T follicular helper cell (primary cell): ENCODE results near the gene ZNF862.
"Not testable (repeated sequence)": the region's sequence is repeated elsewhere in the genome, so short reads cannot be mapped to it uniquely, and the experiment has no call there.

Experiments used
- DNase-seq: peaks from one replicate; pipeline ENCODE4 v3.0.0-alpha.2; 2020; ENCODE audit warnings: low read depth

Gene ZNF862

DNA sequence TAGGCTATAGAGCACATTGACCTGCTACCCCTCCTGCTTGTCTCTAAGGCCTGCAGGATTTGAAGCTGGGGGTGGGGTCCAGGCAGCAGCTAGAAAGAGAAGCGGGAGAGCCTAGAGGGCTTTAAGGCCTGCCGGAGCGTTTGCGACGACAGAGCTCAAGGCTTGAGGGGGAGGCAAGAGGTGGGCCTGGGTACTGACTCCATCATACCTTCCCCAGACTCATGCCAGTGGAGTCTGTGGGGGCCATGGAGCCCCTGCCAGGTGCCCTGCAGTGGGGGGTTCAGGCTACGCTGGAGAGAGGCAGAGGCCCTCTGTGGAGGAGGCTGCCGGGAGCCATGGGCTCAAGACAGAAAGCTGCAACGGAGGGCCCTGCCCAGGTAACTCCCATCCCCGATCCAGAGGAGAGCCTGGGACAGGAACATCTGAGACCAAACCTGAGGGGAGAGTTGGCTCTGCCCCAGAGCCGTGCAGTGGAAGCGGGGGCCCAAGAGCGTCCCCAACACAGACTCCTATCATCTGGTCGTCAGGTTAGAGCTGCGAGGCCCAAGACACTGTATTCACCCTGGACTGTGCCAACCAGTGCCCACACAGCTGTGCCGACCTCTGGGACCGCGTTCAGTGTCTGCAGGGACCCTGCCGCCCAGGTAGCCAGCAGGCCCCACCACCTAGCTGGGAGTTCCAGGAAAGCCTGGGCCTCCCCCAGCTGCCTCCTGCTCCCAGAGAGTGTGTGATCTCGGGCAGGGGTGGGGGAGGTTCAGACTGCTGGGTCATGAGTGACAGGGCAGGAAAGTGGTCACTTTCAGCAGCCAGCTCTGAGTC is 13.2 kb upstream of the ZNF862 start:
- no peak for DNase-seq

GRCh38 chr7:149825567-149826343 is 12.4 kb upstream of the ZNF862 start:
- DNase-seq, result no peak

DNA sequence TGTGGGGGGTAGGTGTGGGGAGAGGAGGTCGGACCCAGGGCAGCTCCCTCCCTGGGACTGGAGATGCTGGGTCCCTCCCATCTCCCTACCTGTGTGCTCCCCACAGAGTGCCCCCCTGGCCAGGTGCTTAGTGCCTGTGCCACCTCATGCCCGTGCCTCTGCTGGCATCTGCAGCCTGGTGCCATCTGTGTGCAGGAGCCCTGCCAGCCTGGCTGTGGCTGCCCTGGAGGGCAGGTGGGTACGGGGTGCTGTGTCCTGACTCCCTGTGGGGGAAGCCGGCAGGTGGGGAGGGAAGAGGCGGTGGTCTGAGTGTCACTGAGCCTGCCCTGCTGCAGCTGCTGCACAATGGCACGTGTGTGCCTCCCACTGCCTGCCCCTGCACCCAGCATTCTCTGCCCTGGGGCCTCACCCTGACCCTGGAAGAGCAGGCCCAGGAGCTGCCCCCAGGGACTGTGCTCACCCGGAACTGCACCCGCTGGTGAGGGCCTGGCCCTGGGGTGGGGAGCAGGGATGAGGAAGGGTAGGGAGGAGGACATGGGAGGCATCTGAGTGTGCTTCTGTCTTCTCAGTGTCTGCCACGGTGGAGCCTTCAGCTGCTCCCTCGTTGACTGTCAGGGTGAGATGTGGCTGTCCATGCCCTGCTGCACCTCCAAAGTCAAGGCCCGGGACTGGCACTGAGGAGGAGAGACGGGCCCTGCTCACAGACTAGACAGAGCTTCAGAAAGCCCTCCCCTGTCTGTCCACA is 11.7 kb upstream of the ZNF862 start:
- no peak for DNase-seq

DNA sequence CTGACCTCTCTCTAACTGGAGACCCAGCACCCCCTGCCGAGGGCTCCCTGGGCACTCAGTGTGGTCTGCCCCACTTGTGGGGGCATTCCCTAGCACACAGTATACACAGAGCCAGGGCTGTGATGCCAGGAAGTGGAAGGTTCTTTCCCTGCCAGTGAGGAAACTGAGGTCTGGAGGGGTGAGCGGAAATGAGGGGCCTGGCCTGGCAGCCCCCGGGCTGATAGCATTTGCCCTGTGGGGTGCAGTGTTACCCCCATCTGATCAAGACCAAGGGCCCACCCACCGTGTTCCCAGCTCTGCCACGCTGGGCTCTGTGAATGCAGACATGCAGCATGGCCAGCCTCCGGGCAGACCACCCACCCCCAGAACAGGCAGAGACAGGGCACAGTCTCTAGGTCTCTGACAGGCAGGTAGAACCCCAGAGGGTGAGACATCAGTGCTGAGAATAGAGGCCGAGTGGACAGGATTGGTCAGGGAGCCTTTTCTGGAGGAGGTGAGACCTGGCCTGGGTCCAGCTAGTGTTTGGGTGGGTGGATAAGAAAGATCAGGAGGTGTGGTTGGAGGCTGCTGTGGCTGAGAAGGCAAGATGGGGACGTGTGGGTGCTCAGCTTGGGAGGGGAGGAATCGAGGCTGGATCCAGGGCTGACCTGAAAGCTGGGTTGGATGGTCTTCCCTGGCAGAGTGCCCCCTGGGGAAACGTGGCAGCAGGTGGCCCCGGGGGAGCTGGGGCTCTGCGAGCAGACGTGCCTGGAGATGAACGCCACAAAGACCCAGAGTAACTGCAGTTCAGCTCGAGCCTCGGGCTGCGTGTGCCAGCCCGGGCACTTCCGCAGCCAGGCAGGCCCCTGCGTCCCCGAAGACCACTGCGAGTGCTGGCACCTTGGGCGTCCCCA is 10.8 kb upstream of the ZNF862 start:
- DNase-seq, result no peak

DNA sequence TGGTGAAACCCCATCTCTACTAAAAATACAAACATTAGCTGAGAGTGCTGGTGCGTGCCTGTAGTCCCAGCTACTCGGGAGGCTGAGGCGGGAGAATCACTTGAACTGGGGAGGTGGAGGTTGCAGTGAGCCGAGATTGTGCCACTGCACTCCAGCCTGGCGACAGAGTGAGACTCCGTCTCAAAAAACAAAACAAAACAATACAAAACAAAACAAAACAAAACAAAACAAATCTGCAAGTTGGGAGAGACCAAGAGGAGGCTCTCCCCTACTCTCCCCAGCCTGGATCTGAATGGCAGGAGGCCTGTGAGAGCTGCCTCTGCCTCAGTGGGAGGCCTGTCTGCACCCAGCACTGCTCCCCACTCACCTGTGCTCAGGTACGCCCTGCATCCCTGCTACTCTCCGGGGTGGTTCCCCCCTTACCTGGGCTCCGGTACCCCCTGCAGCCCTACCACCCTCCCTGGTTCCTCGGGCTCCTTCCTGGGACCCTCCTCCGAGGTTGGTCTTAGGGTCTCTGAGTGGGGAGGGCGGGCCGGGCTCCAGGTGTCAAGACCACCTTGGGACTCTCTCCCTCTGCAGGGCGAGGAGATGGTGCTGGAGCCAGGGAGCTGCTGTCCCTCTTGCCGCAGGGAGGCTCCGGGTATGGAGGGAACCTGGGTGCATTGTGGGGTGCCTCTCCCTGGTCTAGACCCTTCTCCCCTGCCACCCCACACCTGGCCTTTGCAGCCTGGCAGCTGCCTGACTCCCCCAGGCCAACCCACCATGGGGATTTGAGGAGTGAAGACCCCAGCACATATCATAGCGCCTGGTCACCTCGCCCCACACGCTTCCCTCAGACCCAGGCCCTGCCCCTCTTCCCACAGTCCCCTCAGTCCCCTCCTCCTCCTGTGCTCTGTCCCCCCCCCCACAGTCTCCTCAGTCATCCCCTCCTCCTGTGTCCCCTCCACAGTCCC is 9.5 kb upstream of the ZNF862 start:
- DNase-seq, result no peak

DNA sequence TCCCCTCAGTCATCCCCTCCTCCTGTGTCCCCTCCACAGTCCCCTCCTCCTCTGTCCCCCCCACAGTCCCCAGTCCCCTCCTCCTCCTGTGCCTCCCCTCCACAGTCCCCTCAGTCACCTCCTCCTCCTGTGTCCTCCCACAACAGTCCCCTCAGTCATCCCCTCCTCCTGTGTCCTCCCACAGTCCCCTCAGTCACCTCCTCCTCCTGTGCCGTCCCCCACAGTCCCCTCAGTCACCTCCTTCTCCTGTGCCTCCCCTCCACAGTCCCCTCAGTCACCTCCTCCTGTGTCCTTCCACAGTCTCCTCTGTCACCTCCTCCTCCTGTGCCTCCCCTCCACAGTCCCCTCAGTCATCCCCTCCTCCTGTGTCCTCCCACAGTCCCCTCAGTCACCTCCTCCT is 7.6 kb upstream of the ZNF862 start:
- DNase-seq, result not testable (repeated sequence)

GRCh38 chr7:149830997-149831740 is 7.0 kb upstream of the ZNF862 start:
- no peak for DNase-seq

GRCh38 chr7:149831741-149832219 is 6.4 kb upstream of the ZNF862 start:
- DNase-seq, result no peak

- no peak for DNase-seq
Measured at GRCh38 chr7:149832332-149833041, 5.7 kb upstream of the ZNF862 start.

GRCh38 chr7:149833495-149834130 is 4.6 kb upstream of the ZNF862 start:
- no peak for DNase-seq

GRCh38 chr7:149834601-149835000 is 3.6 kb upstream of the ZNF862 start:
- DNase-seq, result no peak

DNA sequence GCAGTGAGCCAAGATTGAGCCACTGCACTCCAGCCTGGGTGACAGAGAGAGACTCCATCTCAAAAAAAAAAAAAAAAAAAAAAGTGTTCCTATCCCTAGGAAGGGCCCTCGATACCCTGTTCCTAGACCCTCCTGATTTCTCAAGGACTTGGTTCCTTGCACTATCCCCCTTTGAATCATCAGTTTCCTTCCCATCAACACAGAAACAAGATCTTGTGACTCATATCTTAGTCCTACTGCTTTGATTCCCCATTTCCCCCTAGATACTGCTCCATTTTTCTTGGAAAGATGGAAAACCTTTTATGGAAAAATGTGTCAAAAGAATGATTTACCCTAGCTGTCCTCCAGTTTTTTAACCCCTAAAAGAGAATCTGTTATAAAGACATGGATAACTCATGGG is 1.7 kb upstream of the ZNF862 start:
- no peak for DNase-seq

DNA sequence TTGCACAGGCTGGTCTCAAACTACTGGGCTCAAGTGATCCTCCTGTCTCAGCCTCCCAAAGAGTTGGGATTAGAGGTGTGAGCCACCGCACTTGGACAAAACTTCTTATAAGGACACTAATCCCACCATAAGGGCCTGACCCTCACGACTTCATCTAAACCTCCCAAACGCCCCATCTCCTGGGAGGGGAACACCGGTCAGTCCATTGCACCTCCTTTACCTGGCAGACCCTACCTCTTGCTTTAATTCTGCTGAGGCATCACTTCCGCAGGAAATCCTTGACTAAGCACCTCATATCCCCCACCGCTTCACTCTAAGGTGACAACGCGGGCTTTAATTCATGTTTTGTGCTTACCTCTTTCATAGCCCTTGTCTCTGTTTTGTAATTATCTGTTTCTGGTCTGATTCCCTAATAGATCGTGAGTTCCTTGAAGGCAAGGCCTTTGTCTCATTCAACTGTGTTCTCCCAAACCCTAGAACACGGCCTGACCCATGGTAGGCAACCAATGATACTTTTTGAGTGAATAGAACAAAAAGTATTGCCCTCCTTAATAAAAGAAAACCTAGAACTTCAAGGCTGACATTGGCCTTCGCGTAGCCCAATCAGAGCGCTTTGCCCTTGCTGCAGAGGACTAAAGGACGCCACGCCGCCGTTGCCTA is 481 bp upstream of the ZNF862 start:
- DNase-seq, result no peak

DNA sequence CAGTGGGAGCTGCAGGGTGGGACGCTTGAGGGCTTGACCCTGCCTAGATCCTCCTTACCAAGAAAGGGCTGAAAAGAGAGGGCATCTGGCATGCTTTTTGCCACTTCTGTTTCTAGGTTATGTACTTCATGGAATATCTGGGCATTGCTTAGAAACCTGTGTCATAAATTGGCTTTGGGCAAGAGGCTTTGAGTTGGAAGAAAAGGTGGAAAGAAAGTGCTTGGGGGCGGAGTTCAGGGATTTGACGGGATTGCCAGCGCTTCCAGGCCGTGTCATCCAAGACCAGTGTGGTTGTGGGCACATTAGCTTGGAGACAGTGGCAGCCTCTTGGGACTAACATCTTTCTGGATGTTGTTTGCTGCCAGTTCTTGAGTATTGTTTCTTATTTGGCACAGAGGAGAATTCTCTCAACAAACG is 825 bp downstream of the ZNF862 start:
- DNase-seq, result no peak

DNA sequence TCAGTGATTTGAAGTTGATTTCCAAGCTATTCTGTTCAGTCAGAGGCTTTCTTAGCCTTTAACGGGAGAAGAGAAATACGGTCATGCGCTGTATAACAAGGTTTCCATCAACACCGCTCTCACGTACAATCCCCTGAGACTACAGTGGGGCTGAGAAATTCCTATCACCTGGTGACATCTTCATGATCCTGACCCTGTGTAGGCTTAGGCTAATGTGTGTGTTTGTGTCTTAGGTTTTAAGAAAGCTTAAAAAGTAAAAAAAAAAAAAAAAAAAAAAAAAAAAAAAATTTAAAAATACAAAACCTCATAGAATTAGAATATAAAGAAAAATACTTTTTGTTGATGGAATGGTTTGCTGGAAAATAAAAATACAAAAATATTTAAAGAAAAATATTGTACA is 1.8 kb downstream of the ZNF862 start:
- DNase-seq, result no peak

DNA sequence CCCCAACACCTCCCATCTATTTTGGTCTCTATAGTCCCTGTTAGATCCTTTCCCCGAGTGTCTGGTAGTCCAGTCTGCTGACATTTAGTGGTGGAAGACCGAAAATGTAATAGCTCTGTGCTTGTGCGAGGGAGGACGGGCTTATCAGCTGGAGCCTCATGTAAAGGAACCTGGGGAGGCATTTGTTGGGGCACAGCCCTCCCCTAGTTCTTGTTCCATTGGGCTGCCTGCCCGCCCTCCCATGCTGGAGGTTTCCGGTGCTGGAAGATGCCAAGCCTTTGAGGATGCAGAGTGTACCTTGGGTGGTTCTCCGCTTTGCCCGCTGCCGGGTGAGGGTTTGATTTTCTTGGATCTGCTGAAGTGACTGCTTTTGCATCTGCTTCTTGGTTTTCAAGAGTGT is 5.4 kb downstream of the ZNF862 start:
- DNase-seq, result no peak

DNA sequence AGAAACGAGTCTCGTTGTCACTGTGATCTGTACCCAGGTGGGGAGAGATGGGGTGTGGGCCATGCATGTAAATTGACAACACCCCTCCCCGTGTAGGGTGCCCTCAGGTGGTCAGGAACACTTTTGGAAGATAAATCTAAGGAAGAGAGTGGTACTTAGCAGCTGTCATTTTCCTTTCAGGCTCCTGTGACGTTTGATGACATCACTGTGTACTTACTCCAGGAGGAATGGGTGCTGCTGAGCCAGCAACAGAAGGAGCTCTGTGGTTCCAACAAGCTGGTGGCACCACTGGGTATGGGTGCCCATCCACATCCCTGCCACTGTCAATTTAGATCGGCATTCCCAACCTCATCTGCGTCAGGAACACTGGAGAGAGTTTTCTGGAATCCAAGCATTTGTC is 6.3 kb downstream of the ZNF862 start:
- DNase-seq, result no peak
